HUES64 (cell line): ENCODE results near the gene ANTXR2.

ENCODE experiments used
- H3K27ac ChIP-seq: 2 replicates; pipeline ENCODE4 v1.7.0; 2013; ENCODE audit warnings: low read depth, low read length, inconsistent platforms
- H3K27me3 ChIP-seq: 2 replicates; pipeline ENCODE4 v1.6.1; 2013; ENCODE audit warnings: mild to moderate bottlenecking, low read length; ENCODE audit not compliant: insufficient read depth
- H3K36me3 ChIP-seq: 2 replicates; pipeline ENCODE4 v1.6.1; 2013; ENCODE audit warnings: mild to moderate bottlenecking, low read length; ENCODE audit not compliant: insufficient read depth
- H3K4me1 ChIP-seq: 2 replicates; pipeline ENCODE4 v1.6.1; 2013; ENCODE audit warnings: mild to moderate bottlenecking, low read length, moderate library complexity; ENCODE audit not compliant: insufficient read depth
- H3K4me3 ChIP-seq: 2 replicates; pipeline ENCODE4 v1.5.1; 2013; ENCODE audit warnings: mild to moderate bottlenecking, low read length, moderate library complexity
- H3K9ac ChIP-seq: 2 replicates; pipeline ENCODE4 v1.6.1; 2013; ENCODE audit warnings: mild to moderate bottlenecking, low read depth, low read length
- H3K9me3 ChIP-seq: 2 replicates; pipeline ENCODE4 v1.6.1; 2013; ENCODE audit warnings: low read depth, low read length; ENCODE audit not compliant: insufficient read depth
- WGBS: fragments of 150-250, 120-280 bp; methylation state at CpG from one replicate; pipeline ENCODE4 v1.1.7; 2013; ENCODE audit warnings: missing lambda C conversion rate; 5-methylcytosine and 5-hydroxymethylcytosine counted together

The ANTXR2 gene

DNA sequence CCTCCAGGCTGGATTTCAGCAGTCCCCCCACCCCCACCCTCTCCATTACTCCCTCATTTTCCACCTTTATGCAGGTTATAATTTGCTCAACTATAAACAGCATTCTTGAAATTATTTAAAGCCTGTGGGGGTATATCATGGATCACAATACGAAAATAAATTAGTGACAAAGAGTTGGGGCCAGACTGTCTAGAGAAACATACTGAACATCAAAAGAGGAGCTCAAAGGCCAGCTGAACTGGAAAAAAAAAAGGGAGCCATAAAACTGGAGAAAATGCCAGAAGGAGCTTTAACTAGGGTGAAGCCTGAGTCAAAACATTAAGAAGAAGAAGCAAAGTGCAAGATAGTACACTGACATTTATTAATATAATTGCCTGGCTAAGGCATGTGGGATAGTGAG is 137.8 kb downstream of the ANTXR2 start:
- Histone ChIP-seq H3K36me3 (no peaks in the 10 kb centered on the region), H3K4me1 (no peaks in the 10 kb centered on the region), H3K9me3 (no peaks in the 10 kb centered on the region), H3K9ac (no peak overlapping the region), H3K27ac (no peak overlapping the region), H3K27me3 (no peaks in the 10 kb centered on the region), H3K4me3 (no peak overlapping the region)
- 97% methylated on average over 1 of the region's 1 CpG for WGBS

DNA sequence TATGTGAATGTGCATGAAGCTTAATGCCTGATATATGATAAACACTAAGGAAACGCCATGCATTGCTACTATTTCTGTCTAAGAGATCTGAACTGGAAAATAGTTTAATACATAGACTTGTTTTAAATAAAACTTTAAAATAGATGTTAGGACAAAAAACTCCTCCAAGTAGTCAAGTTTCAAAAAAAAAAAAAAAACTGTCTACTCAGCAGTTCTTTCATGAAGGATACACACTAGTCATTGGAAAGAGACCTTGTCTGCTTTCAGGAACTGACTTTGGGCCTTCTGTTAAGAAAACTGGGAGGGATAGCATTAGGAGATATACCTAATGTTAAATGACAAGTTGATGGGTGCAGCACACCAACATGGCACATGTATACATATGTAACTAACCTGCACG is 138.4 kb downstream of the ANTXR2 start:
- Histone ChIP-seq H3K9me3 (no peaks in the 10 kb centered on the region), H3K36me3 (no peaks in the 10 kb centered on the region), H3K9ac (no peak overlapping the region), H3K4me1 (no peaks in the 10 kb centered on the region), H3K27me3 (no peaks in the 10 kb centered on the region), H3K4me3 (no peak overlapping the region), H3K27ac (no peak overlapping the region)
- WGBS, result 88% methylated on average over 1 of the region's 2 CpGs

DNA sequence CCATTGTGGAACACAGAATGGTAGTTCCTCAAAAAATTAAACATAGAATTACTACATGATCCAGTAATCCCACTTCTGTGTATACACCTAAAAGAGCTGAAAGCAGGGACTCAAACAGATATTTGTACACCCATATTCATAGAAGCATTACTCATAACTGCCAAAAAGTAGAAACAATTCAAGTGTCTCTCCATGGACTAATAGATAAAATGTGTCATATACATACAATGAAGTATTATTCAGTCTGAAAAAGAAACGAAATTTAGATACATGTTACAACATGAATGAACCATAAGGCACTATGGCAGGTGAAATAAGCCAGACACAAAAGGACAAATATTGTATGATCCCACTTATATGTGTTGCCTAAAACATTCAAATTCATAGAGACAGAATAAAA is 145.1 kb downstream of the ANTXR2 start:
- no peaks in the 10 kb centered on the region for H3K4me1 ChIP-seq
- no peak overlapping the region for H3K9ac ChIP-seq
- no peak overlapping the region for H3K4me3 ChIP-seq
- no peaks in the 10 kb centered on the region for H3K27me3 ChIP-seq
- no CpG with 5 or more reads among the region's 1 CpG for WGBS
- no peaks in the 10 kb centered on the region for H3K36me3 ChIP-seq
- no peaks in the 10 kb centered on the region for H3K9me3 ChIP-seq
- no peak overlapping the region for H3K27ac ChIP-seq

- Histone ChIP-seq H3K4me1 (no peaks in the 10 kb centered on the region), H3K9ac (no peak overlapping the region), H3K27ac (no peak overlapping the region), H3K27me3 (no peaks in the 10 kb centered on the region), H3K9me3 (no peaks in the 10 kb centered on the region), H3K36me3 (no peaks in the 10 kb centered on the region), H3K4me3 (no peak overlapping the region)
- WGBS, result 85% methylated on average over 1 of the region's 2 CpGs
Measured at GRCh38 chr4:79923281-79923680, 149.7 kb downstream of the ANTXR2 start.

DNA sequence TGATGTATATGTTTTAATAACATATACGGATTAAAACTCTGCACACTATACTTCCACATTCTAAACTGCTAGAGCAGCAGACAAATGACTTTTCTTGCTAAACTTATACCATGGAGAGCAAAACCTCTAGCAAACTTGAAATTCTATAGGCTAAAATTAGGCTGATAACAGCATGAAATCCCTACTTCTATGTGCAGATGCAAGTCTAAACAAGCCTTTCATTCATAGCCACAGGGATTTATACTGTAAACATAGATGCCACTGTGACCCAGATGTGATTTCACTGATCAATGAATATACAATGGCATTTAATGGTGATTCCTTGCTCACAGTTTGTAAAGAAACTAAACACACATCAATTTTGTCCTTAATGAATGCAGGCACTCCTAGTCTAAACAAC is 151.0 kb downstream of the ANTXR2 start:
- Histone ChIP-seq H3K4me3 (no peak overlapping the region), H3K9me3 (no peaks in the 10 kb centered on the region), H3K27ac (no peak overlapping the region), H3K36me3 (no peaks in the 10 kb centered on the region), H3K9ac (no peak overlapping the region), H3K4me1 (no peaks in the 10 kb centered on the region), H3K27me3 (no peaks in the 10 kb centered on the region)
- 100% methylated on average over 1 of the region's 1 CpG for WGBS

GRCh38 chr4:79920163-79920853 is 152.7 kb downstream of the ANTXR2 start:
- H3K27ac ChIP-seq, result no peak overlapping the region
- no peaks in the 10 kb centered on the region for H3K9me3 ChIP-seq
- WGBS, result 87% methylated on average over 3 of the region's 3 CpGs
- no peaks in the 10 kb centered on the region for H3K27me3 ChIP-seq
- H3K9ac ChIP-seq, result no peak overlapping the region
- H3K36me3 ChIP-seq, result no peaks in the 10 kb centered on the region
- no peaks in the 10 kb centered on the region for H3K4me1 ChIP-seq
- H3K4me3 ChIP-seq, result no peak overlapping the region

DNA sequence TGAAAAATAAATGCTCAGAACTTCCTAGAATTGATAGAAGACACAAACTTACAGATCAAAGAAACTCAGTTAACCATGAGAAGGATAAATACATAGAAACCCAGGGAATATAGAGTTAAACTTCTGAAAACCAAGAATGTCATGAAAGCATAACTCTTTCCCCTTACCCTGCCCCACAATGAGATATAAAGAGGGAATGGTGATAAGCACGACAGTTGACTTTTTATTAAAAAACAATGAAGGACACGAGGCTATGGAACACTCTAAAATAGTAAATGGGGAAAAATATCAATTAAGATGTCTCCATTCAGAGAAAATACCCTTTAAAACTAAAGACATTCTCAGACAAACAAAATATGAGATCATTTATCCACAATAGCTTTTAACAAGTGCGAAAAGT is 154.7 kb downstream of the ANTXR2 start:
- no peak overlapping the region for H3K9ac ChIP-seq
- no peaks in the 10 kb centered on the region for H3K27me3 ChIP-seq
- H3K9me3 ChIP-seq, result no peaks in the 10 kb centered on the region
- no peaks in the 10 kb centered on the region for H3K36me3 ChIP-seq
- no peak overlapping the region for H3K27ac ChIP-seq
- no peak overlapping the region for H3K4me3 ChIP-seq
- no CpG with 5 or more reads among the region's 3 CpGs for WGBS
- H3K4me1 ChIP-seq, result no peaks in the 10 kb centered on the region

DNA sequence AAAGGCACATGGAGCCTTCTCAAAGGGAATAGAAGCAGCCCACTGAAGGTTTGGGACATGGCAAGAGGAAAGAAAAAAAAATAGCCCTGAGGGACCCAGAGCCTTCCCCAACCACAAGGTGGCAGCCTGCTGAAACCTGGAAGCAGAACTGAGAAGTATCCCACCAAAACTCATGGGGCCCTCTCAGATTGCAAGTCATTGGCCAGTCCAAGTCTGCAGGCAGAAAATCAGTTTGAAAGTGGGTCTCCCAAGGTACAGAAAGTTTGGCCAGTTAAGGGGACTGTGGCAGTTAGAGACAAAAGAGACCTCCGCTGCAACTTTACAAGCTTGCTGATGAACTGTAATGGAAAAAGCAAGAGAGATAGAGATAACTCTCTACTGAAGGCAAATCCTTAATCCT is 155.8 kb downstream of the ANTXR2 start:
- 94% methylated on average over 1 of the region's 1 CpG for WGBS

DNA sequence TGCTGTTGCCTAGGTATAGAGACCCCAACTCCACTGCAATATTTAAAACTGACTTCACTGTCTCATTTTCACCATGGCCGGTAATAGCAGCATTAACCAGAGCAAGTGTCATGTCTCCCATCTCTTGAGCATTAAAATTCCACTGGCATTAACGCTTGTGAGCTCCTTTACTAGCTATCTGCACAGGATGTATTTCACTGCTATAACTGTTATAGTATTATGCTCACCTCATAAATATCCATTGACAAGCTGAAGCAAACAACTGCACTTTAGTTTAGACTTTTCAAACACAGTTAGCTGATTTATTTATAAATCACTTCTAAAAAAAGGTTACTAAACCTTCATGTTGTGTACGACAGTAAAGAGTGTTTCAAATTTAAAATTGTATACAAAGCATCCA is 157.8 kb downstream of the ANTXR2 start:
- no peak overlapping the region for H3K27ac ChIP-seq
- WGBS, result 93% methylated on average over 2 of the region's 3 CpGs
- no peaks in the 10 kb centered on the region for H3K4me1 ChIP-seq
- H3K9me3 ChIP-seq, result no peaks in the 10 kb centered on the region
- no peaks in the 10 kb centered on the region for H3K36me3 ChIP-seq
- no peaks in the 10 kb centered on the region for H3K27me3 ChIP-seq
- no peak overlapping the region for H3K9ac ChIP-seq
- no peak overlapping the region for H3K4me3 ChIP-seq

More for the DNA sequence above, 155.8 kb downstream of the ANTXR2 start:
- Histone ChIP-seq H3K4me1 (no peaks in the 10 kb centered on the region), H3K4me3 (no peak overlapping the region), H3K27me3 (no peaks in the 10 kb centered on the region), H3K36me3 (no peaks in the 10 kb centered on the region), H3K9me3 (no peaks in the 10 kb centered on the region), H3K27ac (no peak overlapping the region), H3K9ac (no peak overlapping the region)

DNA sequence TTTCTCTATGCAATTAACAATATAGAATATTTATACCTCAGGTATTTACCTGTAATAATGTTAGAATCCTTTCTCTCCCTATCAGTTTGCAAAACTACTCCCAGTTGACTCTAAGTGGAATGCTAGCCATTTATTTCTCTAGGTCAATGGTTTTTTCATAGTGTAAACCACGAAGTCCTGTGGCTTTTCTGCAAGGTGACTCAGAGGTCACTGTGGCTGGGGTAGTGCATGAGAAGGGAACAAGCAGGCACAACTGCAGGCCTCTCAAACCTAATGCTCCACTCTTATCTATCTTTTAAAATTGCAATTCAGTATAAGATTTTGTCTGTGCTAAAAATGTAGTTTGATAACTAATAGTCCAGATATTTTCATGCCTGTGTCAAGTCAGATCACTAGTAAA is 159.4 kb downstream of the ANTXR2 start:
- WGBS, result 38% methylated on average over 1 of the region's 1 CpG
- Histone ChIP-seq H3K27ac (no peak overlapping the region), H3K4me3 (no peak overlapping the region), H3K9ac (no peak overlapping the region), H3K36me3 (no peaks in the 10 kb centered on the region), H3K4me1 (no peaks in the 10 kb centered on the region), H3K9me3 (no peaks in the 10 kb centered on the region), H3K27me3 (no peaks in the 10 kb centered on the region)

DNA sequence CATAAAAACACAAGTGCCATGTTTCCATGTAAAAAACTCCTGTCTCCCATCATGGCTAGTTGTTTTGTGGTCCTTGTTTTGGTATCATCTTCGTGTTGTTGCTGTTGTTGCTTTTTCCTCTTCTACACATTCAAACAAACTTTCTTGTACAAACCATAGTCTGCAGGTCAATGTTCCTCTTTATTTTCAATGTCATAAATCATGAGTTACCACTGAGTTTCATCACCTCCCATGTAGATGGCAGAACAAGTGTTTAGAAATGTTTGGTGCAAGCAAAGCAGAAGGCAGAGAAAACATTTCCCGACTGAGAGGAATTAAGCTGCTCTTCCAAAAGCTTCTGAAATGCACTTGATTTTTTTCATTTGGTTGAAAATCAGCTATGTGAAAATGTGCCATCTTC is 166.0 kb downstream of the ANTXR2 start:
- WGBS, result 87% methylated on average over 2 of the region's 2 CpGs
- Histone ChIP-seq H3K9me3 (no peaks in the 10 kb centered on the region), H3K36me3 (no peaks in the 10 kb centered on the region), H3K27me3 (no peaks in the 10 kb centered on the region), H3K4me3 (no peak overlapping the region), H3K27ac (no peak overlapping the region), H3K4me1 (no peaks in the 10 kb centered on the region), H3K9ac (no peak overlapping the region)

GRCh38 chr4:79906303-79906702 is 166.7 kb downstream of the ANTXR2 start:
- 93% methylated on average over 4 of the region's 5 CpGs for WGBS
- Histone ChIP-seq H3K36me3 (no peaks in the 10 kb centered on the region), H3K27me3 (no peaks in the 10 kb centered on the region), H3K27ac (no peak overlapping the region), H3K9ac (no peak overlapping the region), H3K4me3 (no peak overlapping the region), H3K4me1 (no peaks in the 10 kb centered on the region), H3K9me3 (no peaks in the 10 kb centered on the region)
